H4 (cell line): ENCODE data around the gene GSX1. TPM values are rescaled to one million over a fixed set of nuclear protein-coding genes. Genes with fewer than 3 reads are reported as not detected.
A peak's percentile ranks its signal among the peaks of the same experiment; 100 is the strongest.

Experiments
- DNase-seq: peaks from one replicate; pipeline ENCODE4 v3.0.0-alpha.2; 2015; ENCODE audit warnings: low spot score
- total RNA-seq: library from RNA; depleted of rRNA; stranded (reverse); fragments of >200 nt; shearing (Covaris generic); gene quantifications from 2 replicates; pipeline ENCODE4 v1.2.3, GENCODE V29; 2014; rRNA removed

The GSX1 gene
- total RNA-seq, 1 experiment from 2014 or later, result not detected

DNA sequence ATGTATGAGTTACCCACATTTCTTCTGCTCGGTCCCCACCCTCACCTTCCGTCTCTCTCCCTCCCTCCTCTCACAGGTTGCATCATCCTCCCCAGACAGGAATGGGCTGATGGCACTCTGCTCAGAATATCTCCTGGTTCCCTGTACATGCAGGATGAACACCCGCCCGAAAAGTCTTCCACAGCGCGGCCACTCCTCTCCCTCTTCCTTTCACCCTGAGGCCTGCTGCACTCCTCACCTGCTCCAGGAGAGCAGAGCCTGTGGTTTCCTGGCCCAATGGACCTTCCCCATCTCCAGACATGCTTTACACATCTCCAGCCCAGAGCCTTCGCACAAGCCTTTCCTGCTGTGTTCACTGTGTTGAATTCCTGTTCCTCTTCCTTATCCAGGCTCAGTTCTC lies 40.9 kb downstream of the GSX1 start:
- no peak for DNase-seq

DNA sequence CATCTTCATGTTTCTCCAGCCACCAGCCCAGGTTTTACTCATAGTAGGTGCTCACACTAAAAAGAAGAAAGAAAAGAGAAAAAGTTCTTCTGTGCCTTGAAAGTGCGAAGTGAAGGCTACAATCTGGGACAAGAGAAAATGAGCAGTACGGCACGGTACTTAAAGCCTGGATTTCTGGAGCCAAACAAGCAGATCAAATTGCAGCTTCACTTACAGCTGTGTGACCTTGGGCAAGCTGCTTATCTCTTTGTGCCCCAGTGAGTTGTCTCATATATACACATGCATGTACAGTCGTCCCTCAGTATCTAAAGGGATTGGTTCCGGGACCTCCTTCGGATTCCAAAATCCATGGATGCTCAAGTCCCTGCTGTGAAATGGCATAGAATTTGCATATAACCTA lies 41.8 kb downstream of the GSX1 start:
- DNase-seq, result no peak

DNA sequence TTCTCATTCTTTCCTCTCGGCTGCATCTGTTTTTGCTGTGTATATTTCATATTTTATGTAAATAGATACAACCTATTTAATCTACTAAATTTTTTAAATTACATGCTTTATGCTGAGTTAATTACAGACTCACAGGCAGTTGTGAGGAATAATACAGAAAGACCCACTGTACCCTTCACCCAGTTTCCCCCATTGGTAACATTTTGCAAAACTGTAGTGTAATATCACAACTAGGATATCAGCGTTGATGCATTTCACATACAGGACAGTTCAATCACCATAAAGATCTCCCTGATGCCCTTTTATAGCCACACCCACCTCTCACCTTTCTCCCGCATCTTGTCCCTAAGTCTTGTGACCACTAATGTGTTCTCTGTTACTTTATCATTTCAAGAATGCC lies 43.5 kb downstream of the GSX1 start:
- no peak for DNase-seq

DNA sequence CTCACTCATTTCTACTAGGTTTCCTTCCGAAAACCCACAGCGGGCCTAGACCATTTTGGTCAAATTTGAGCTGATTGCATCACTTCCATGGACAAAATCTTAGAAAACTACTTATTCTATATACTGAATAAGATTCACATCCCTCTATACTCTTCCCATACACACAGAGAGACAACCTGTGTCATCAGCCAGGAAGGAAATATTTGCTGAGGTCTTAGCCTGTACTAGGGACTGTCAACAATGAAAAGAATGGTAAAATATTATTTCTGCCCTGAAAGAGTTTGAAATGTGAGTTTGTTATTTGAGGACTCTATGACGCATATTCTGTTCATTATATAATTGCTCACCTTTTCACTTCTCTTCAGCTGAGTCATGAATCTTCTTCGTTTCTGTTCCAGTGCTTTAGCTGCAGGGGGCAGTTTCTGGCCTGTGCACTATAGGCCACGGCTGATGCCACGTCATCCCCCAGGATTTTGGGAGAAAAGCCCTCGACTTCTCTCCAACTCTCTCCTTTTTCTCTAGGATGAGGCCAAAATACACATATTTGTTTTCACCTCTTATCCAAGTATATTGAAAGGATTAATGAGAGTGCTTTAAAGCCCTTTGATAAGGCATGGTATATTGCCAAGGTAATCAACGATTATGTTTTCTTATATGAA lies 47.7 kb downstream of the GSX1 start:
- peak; percentile 48 for DNase-seq

DNA sequence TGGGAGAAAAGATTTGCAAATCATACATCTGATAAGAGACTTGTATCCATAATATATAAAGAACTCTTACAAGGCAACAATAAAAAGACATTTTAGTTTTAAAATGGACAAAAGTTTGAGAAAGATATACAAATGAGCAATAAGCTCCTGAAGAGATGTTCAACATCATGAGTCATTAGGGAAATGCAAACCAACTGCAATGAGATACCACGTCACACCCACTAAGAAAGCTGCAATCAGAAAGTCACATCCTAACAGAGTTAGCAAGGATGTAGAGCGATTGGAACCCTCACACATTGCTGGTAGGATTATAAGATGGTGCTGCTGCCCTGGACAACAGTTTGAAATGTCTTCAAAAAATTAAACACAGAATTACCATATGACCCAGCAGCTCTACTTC lies 50.3 kb downstream of the GSX1 start:
- DNase-seq, result no peak

Other genes with a start within 250 kb of the GSX1 start
- gene LNX2, start 172.0 kb upstream of the GSX1 start, total RNA-seq, result 3.4 and 6.5 TPM in 2 replicates
- gene POLR1D, start 170.6 kb upstream of the GSX1 start, total RNA-seq, result 125 and 143 TPM in 2 replicates
- not detected in 2 replicates for gene PDX1, start 127.5 kb downstream of the GSX1 start, total RNA-seq
- gene CDX2, start 176.8 kb downstream of the GSX1 start, total RNA-seq, result not detected in 2 replicates
- not detected in 2 replicates for gene URAD, start 196.2 kb downstream of the GSX1 start, total RNA-seq